GM18867 (cell line): ENCODE measurements around the gene DOK6.
A peak's percentile ranks its signal among the peaks of the same experiment; 100 is the strongest.

Experiments used
- ATAC-seq: cut with Tn5 transposase; IDR thresholded peaks from one replicate; pipeline ENCODE4 v1.9.1; 2021; ENCODE audit warnings: mild to moderate bottlenecking, moderate library complexity; ENCODE audit not compliant: unreplicated experiment

DOK6 gene

DNA sequence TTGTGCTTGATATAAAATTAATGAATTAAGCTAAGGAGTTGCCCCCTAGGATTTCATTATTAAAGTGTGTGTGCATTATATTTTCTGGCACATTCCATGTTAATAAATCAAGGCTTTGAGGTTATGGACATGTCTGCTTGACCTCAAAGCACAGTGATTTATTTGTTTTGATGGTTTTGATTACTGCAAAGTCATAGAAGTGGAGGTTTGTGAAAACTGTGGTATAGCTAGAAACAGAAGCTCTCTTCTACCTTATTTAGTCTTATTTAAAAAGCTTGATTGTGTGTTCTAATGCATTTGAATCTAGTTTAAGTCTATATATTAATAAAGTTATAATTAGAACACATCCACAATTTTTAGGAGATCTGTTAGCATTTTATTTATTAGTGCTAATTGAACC lies 32.2 kb downstream of the DOK6 start:
- ATAC-seq, result no peak

DNA sequence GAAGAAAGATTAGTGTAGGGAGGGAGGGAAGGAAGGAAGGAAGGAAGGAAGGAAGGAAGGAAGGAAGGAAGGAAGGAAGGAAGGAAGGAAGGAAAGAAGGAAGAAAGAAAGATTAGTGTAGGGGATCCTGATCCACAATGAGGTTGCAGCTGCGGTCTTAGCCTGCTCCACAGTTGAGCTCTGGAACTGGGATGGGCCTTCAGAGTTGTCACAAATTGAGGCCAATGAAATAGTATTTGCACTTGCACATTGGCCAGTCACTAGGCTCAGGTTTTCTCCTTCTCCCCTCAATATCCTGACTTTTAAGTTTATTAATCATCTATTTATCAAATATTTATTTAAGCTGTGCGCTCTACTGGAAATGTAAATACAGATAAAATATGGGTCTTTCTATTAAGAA lies 34.3 kb downstream of the DOK6 start:
- no peak for ATAC-seq

- ATAC-seq, result no peak
Measured at GRCh38 chr18:69444221-69444620, 43.5 kb downstream of the DOK6 start.

DNA sequence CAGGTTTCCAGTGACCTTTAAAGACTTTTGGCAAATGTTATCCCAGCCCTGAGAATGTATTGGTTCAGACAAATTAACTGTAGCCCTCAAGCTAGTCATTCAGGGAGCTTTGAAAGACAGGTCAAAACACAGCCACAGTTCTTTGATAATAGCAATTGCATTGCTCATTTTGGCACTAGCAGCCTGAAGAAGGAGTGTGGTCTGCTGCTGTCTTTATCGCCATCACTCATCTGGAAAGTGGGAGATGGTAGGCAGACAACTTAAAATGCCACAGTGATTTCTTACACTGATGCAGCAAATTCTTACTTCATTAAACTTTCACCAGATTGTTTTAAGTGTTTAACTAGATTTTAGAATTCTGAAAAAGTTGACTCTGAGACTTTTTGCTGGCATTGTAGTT lies 47.2 kb downstream of the DOK6 start:
- no peak for ATAC-seq

GRCh38 chr18:69455125-69455524 lies 54.4 kb downstream of the DOK6 start:
- no peak for ATAC-seq

- peak; percentile 89 for ATAC-seq
Measured at GRCh38 chr18:69469444-69469919, 68.8 kb downstream of the DOK6 start.

- no peak for ATAC-seq
Measured at GRCh38 chr18:69480460-69480859, 79.8 kb downstream of the DOK6 start.

DNA sequence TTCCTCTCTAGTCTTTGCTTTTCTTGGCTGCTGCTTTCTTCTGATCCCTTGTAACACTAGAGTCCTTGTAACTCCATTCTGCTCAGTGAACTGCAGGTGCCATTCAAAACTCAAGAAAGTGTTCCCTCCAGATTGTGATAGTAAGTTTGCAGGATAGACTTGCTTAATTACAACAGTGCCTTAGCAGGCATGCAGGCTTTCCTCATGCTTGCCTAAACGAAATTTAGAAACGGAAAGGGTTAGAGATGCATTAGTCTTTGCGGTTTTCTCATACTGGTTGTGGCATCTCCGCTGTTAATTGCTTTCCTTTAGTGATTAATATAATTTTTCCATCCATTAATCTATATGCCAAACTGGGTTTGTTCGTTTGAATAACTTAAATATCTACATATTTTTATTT lies 82.9 kb downstream of the DOK6 start:
- ATAC-seq, result no peak

DNA sequence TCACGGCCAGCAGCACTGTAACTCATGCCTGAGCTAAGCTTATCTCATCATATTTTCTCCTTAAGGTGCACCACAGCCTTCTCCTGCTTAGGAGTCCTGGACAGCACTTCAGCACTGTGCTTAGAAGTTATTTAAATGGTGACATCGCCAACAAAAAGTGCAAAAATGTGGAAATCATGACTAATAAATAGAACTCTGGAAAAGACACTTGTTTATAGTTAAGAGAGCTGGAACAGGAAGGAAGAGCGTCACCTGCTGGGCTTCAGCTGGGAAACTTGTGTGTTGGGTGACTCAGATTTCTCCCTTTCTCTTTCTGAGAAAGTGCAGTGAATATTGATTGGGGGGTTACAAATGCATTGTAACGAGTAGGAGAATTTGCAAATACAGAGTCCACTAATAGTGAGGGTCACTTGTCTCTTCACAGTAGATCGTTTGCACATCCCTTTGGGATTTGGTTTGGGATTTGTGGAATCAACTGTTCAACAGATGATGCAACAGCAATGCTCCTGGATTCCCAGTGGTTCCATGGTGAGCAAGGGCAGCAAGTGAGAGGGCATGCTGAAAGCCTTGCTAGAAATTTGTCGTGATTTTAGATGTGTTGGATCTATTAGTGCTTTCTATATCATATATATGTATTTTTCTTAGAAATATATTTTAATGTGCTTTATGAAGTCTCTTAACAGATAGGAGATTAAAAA lies 84.2 kb downstream of the DOK6 start:
- no peak for ATAC-seq

- no peak for ATAC-seq
Measured at GRCh38 chr18:69487488-69488394, 87.1 kb downstream of the DOK6 start.

DNA sequence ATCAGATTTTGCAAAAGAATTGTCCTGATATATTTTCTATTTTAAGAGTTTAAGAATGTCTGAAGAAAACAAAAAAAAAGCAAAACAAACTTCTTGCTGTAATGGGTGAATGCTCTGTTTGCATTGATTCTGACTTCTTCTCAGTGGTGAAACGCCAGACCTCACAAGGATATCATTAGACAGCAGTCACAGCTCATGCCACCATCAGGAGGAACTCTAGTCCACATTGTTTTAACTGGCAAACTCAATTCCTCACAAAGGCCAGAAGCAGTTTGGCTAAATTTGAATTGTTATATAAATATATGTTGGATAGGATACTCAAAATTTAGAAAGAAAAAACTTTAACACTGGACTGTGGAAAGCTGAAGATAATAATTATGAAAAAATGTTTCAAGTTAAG lies 89.4 kb downstream of the DOK6 start:
- ATAC-seq, result no peak

GRCh38 chr18:69490813-69491212 lies 90.1 kb downstream of the DOK6 start:
- no peak for ATAC-seq

DNA sequence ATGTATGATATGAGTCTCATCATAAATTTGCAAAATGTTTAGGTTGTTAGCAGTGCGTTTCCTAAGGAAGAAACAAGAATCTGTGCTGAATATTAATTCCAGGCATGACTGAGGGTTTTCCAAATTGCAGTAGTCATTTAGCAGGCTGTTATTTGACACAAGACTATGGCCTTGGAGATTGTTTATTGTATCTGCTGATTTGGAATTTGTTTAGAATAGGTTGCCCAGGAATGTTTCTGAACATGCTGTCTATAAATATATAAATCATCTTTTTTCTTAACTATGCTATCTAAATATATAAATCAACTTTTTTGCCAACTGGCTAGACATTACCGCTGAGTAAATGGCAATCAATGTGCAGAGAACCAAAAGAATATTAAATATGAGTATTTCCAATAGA lies 90.9 kb downstream of the DOK6 start:
- no peak for ATAC-seq

DNA sequence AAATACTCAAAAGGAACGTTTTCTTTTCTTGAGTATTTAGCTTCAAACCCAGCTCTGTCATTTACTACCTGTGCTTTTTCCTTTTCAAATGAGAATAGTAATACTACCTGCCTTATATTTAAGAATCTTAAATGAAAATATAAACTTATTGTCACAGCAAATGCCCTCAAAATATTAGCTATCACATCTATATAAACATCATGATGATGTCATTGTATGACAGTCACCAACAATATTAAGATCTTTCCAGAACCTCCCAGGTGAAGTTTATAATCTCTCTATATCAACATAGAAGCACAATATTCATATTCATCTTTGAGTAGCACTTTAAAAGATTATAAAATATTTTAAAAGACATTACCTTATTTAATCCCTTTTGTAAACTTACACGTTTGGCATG lies 92.2 kb downstream of the DOK6 start:
- ATAC-seq, result no peak

DNA sequence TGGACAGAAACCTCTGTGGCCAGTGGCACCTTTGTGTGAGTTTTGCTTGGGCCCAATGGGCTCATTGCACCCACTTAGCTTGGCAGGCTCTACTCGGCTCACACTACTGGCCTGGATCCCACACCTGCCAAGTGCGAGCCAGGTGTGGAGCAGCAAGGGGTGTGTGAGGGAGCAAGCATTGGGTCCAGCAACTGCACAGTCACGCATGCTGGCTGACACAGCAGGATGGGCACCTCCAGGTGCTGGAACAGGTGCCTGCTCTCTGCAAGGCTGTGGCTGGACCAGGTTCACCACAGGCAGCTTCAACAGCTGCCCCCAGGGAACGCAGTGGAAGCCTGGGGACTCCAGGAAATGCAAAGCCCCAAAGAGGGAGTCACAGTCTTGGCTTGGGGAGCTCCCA lies 94.2 kb downstream of the DOK6 start:
- no peak for ATAC-seq

DNA sequence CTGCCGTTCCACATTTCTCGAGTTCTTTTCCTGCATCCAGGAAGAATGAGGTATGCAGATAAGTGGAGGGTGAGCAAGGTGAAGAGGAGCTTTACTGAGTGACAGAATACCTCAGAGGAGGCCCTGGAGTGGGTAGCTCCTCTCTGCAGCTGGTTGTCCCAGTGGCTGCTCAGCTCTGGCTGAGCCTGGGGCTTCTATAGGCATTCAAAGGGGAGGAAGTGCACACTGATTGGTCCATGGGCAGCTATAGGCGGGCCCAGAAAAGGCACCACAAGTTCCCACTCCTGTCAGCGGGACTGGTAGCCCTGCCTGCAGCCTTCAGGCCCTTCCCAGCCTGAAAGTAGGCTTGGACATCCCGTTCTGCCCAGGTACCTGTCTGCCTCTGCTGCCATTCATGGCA lies 94.7 kb downstream of the DOK6 start:
- ATAC-seq, result peak; percentile 43

- ATAC-seq, result no peak
Measured at GRCh38 chr18:69495841-69496533, 95.3 kb downstream of the DOK6 start.

DNA sequence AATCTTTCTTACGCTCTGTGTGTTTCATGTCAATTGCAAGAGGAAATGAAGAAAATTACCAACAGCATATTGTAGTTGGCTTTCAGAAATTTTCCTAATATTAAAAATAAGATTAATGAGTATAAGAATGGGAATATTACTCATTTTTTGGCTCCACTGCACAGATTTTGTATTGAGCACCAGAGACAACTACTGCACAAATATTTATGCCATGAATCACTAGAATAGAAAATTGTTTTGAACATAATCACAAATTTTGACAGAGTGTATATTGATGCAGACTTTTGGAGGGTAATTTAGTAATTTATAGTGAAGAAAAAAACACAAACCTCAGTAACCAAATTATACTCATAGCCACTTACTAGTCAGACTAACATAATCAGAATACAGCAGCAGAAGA lies 118.3 kb downstream of the DOK6 start:
- ATAC-seq, result no peak

DNA sequence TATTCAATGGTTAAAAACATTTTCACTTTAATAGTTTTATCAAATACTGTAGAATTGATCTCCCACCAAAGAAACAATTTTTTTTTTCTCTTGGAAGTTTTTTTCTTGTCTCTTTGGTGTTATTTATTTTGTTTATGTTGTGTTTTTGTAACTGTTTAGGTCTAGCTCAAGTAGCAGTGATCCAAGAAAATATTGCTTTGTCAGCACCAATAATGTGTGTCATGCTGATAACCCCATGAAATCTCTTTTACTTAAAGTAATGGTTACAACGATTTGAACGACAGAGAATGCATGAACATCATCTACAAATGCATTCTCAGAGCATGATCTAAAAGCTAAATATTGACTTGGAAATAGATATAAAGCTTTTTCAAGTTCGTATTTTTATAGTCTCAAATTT lies 122.9 kb downstream of the DOK6 start:
- ATAC-seq, result no peak

DNA sequence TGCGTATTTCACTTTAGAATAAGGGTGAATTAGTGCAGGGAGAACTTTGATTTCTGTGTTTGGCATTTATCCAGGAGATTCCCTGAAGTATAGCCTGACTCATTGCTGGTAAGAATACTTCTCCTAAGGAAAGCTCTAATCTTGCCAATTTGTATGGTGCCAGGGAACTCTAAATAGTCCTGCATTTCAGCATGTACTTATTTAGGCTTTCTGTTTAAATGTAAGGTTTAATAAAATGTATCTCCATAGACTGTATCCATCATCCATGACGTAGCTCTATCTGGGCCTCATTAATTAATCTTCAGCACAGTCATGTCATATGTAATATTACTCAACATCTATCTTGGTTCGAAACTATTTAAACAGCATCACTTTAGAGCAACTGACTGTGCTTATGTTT lies 127.7 kb downstream of the DOK6 start:
- ATAC-seq, result no peak

- no peak for ATAC-seq
Measured at GRCh38 chr18:69529151-69529550, 128.5 kb downstream of the DOK6 start.

- no peak for ATAC-seq
Measured at GRCh38 chr18:69531973-69532372, 131.3 kb downstream of the DOK6 start.
